K562 (cell line): ENCODE results near the gene NUP98. TPM values are rescaled to one million over a fixed set of nuclear protein-coding genes. Genes with fewer than 3 reads are reported as not detected.

Source experiments
- BDP1 ChIP-seq: IDR thresholded peaks from 3 replicates; pipeline ENCODE4 v1.6.1; 2011; ENCODE audit not compliant: insufficient read length, insufficient read depth
- C11orf30 ChIP-seq: fragments of 450-650 bp; IDR thresholded peaks from 2 replicates; pipeline ENCODE4 v1.6.1; 2016; ENCODE audit warnings: low read depth, mild to moderate bottlenecking
- CBX2 ChIP-seq: fragments of 200-600 bp; sonication (generic); IDR thresholded peaks from one replicate; pipeline ENCODE4 v1.6.1; 2012; ENCODE audit warnings: mild to moderate bottlenecking, low read length, inconsistent platforms; ENCODE audit not compliant: insufficient read depth, poor library complexity, severe bottlenecking
- EP400 ChIP-seq: fragments of 450-650 bp; IDR thresholded peaks from 2 replicates; pipeline ENCODE4 v1.6.1; 2017; ENCODE audit warnings: antibody characterized with exemption, mild to moderate bottlenecking, moderate library complexity
- RBM15 ChIP-seq: fragments of 200-400 bp; formaldehyde crosslinking; IDR thresholded peaks from 2 replicates; pipeline ENCODE4 v1.6.1; 2018; ENCODE audit warnings: mild to moderate bottlenecking, low read length, moderate library complexity; ENCODE audit not compliant: insufficient read depth
- RERE ChIP-seq: sonication (generic); formaldehyde crosslinking; IDR thresholded peaks from 2 replicates; pipeline ENCODE4 v1.8.0; 2023; ENCODE audit warnings: missing genetic modification reagents, mild to moderate bottlenecking, borderline replicate concordance
- RREB1 ChIP-seq: fragments of 250-450 bp; sonication (Bioruptor Pico); IDR thresholded peaks from 2 replicates; pipeline ENCODE4 v1.4.0; 2020
- SIRT6 ChIP-seq: IDR thresholded peaks from one replicate; pipeline ENCODE4 v1.6.1; 2012; ENCODE audit warnings: low read depth, mild to moderate bottlenecking, control low read depth, inconsistent platforms, low read length, moderate library complexity
- STAG1 ChIP-seq: sonication (generic); formaldehyde crosslinking; IDR thresholded peaks from 2 replicates; pipeline ENCODE4 v1.5.0; 2020; ENCODE audit warnings: missing genetic modification reagents, borderline replicate concordance
- TRIM28 ChIP-seq: fragments of 450-650 bp; IDR thresholded peaks from 2 replicates; pipeline ENCODE4 v1.6.1; 2017
- USF1 ChIP-seq: sonication (generic); formaldehyde crosslinking; IDR thresholded peaks from 2 replicates; pipeline ENCODE4 v1.9.0; 2022; ENCODE audit warnings: mild to moderate bottlenecking, missing genetic modification reagents
- ZNF764 ChIP-seq: fragments of 250-450 bp; sonication (Bioruptor Pico); IDR thresholded peaks from 2 replicates; pipeline ENCODE4 v1.4.0; 2020; ENCODE audit warnings: low read depth, mild to moderate bottlenecking, moderate library complexity
- polyA plus RNA-seq, 8 experiments: library from polyadenylated mRNA; depleted of rRNA in 4 of 8; stranded (reverse) in 5 of 8; unstranded in 3 of 8; fragments of >200 nt; fragmentation: Nextera tagmentation in 2 of 8; fragmentation: Illumina TruSeq in 1 of 8; extraction: Ambion mirVana in 2 of 8; extraction: Trizol in 1 of 8; gene quantifications; 2 replicates each; pipeline versions ENCODE4 v1.2.1 to v1.2.3, GENCODE V29; 2011 to 2014; ENCODE audit warnings: inconsistent platforms in 1 of 8, missing spikeins in 1 of 8
- total RNA-seq, 7 experiments: library from RNA; depleted of rRNA in 6 of 7; stranded (reverse); fragments of >200 nt in 6 of 7; fragmentation: Illumina TruSeq in 2 of 7; extraction: Trizol in 2 of 7; gene quantifications; 2 replicates each; pipeline versions ENCODE4 v1.2.1 to v1.2.3, GENCODE V29; 2011 to 2021; ENCODE audit warnings: low replicate concordance in 1 of 7

NUP98 gene
- total and polyA plus RNA-seq, 9 of the 15 experiments (the other 6 are each of a cell fraction or from before 2014, with no cell fraction given) = 45.1 to 196 (median 130) TPM

- TF ChIP-seq RERE (CRISPR knock-in tag) = no peak
- peak; percentile 84 for TF ChIP-seq EP400
- no peak for TF ChIP-seq RREB1
- TF ChIP-seq C11orf30 = no peak
- TF ChIP-seq ZNF764 = no peak
- TF ChIP-seq SIRT6 = no peak
- 0 out of 2 replicates have a peak, but pooled peaks have one; percentile 47 for TF ChIP-seq TRIM28
- TF ChIP-seq CBX2 = no peak
- no peak for TF ChIP-seq STAG1
- TF ChIP-seq RBM15 = no peak
- TF ChIP-seq USF1 = peak; percentile 49
- TF ChIP-seq BDP1 = no peak
Measured at GRCh38 chr11:3841426-3842350, 44.3 kb upstream of the NUP98 start (continued).
